Inflammatory macrophage (primary cell): Measurements from ENCODE around the gene CTRB1.
"Not testable (repeated sequence)": the region's sequence is repeated elsewhere in the genome, so short reads cannot be mapped to it uniquely, and the experiment has no call there.

Experiments used
- DNase-seq, 2 donors: peaks; one replicate each; pipeline ENCODE4 v3.0.0-alpha.2; 2020 to 2022

The CTRB1 gene

DNA sequence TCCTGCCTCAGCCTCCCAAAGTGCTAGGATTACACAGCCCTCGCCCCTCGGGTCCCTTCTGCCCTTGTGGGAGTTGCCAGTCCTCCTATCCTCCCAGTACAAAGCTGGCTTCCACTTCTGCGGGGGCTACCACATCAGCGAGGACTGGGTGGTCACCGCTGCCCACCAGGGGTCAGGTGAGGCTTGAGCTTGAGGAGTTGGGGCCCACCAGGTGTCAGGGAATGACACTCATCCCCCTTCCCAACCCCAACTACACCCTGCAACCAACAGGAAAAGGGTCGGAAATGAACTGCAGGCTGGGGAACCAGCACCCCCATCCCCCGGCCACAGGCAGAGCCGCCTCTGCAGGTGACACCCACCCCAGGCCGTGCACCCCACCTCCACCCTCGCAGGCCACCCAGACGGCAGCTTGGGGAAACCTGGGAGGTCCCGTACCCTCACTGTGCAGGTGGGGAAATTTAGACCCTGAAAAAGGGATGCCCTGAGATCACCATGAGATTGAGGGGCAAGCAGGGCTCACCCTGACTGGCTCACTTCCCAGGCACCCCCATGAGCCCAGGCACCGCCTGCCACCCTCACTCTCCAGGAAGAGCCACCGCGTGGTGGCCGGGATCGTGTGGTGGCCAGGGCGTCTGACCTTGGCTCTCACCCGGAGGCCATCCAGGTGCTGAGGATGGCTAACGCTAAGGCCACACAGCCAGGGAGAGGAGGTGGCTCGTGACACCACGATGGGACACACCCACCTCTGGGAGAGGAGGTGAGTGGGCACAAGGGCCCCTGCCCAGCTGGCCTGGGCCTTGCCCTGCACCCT is 8.0 kb downstream of the CTRB1 start:
- DNase-seq, result no peak

DNA sequence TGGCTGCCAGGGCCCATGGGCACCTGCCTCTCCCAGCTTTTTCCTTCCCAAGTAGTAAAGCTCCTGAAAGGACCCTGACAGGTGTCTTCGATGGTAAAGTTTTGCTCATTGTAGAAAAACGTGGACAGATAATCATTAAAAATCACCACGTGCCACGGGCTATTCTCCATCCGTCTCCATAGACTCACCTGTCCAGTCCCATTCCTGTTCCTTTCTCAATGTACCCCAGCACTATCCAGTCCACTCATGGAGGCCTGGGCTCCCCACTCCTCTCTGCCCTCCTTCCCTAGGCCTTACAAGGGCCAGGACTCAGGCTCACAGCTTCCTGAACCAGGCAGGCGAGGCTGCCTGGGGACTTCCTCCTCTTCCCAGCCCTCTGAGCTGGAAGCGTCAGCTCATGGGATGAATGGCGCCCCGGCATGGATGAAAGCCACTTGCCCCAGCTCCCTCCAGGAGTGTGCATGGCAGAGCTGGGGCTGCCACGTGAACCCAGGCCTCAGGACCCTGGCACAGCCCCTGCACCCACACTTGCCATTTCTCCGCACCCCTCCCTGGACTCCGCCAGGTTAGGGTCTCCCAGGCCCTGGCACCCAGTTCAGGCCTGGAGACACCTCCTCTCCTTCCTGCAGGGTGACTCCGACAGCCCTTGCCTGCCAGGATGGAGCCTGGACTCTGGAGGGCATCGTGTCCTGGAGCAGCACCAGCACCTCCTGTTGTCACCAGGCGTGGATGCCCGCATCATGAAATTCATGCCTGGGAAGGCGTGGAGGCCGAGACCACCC is 8.8 kb downstream of the CTRB1 start:
- no peak for DNase-seq

DNA sequence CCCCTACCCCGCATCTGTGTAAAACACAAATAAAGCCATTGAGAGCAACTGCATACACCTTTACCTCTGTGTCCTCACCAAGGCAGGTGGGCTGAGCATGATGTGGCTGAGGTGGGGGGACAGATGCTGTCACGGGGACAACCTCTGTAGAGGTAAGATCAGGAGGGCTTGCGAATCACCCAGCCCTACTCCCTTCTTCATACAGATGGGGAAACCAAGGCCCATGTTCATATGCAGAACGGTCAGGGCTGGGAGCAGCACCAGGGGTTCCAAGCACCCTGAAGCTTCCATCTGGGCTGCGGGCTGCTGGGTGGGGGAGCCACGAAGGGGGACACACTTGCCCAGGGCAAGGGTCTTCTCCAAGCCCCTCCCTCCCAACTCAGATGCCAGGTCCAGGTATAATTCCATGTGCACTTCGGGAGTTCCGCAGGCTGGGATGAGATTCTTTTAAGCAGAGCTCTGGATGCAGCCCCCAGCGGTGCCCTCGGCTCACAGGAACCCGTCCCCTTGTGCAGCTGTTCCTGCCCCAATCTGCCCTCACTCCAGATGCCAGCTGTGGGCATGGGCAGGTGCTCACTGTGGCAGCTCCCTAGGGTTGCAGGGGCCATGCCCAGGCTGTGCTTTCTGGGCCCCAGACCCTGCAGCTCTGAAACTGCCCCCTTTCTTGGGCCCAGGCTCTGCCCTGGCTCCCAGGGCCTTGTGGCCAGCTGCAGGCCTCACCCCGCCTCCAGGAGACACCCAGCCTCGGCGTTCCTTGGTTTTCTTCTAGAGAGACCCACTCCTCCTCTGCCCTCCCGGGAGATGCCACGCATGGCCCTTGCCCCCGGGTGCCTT is 9.6 kb downstream of the CTRB1 start:
- no peak for DNase-seq

DNA sequence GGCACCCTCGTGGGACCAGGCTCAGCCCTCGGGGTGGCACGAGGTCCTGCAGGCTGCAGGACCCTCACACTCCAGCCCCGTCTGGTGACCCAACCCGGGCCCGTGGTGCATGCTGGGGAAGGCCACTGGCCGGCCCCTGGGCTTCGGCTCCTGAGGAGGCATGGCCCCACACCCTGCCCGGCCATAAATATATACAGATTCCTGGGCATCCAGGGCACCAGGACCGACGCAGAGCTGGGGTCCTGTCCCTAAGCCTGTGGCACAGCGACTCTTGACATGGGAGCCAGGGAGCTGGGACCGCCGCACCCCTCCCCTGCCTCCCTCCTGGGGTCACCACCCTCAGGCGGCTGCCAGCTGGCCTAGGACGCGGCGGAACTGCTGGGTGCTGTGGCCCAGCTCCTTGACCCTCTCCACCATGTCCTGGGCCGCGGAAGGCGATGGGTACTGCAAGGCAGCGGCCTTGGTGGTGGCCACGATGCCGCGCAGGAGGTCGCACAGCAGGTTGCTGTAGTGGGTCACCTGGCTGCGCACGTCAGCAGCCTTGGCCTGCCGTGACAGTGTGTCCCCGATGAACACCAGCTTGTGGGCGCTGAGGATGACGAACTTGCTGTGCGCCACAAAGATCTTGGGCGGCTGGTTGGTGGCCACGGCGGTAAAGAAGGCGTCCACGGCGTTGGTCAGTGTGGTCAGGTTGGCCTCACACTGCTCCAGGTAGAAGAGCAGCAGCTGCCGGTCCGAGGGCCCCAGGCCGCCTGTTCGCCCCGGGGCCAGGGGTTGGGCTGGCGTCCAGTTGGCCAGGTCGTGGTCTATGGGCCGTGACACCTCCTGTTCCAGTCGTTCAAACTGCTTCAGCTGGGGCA is 10.6 kb downstream of the CTRB1 start:
- no peak for DNase-seq

DNA sequence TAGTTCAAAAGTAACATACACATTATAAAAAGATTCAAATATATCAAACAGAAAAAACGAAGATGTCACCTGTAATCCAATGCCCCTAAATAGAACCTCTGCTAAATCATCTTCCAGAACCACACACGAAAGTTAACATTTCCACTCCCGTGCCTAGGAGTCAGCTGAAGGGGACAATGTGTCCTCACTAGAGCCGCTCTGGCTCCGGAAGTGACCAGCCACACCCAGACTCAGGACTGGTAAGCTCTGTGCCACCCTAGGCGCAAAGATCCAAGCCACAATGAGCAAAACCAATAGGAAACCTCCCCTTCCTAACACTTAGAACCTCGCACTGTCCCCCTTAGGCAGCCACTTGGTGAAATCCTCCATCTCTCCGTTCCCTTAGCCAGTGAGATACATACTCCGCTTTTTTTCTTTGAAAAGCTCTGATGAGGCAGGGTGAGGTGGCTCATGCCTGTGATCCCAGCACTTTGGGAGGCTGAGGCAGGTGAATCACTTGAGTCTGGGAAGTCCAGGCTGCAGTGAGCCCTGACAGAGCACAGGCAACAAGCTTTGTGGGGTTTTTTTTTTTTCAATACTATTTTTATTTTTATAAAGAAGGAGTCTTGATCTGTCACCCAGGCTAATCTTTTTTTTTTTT is 11.8 kb downstream of the CTRB1 start:
- DNase-seq, result no peak

DNA sequence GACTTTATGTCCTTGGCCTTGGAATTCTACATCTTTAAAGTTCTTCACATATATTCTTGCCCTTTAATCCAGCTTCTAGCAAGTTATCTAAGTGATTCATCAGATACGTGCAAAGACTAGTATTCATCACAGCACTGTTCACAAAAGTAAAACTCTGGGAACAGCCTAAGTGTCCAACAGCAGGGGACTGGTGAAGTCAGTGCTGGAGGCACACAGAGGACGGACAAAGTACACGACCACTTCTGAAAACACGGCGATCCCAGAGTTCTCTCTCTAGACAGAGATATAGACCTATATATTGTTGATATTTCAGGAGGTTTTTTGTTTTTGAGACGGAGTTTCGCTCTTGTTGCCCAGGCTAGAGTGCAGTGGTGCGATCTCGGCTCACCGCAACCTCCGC is 12.8 kb downstream of the CTRB1 start:
- DNase-seq, result no peak

DNA sequence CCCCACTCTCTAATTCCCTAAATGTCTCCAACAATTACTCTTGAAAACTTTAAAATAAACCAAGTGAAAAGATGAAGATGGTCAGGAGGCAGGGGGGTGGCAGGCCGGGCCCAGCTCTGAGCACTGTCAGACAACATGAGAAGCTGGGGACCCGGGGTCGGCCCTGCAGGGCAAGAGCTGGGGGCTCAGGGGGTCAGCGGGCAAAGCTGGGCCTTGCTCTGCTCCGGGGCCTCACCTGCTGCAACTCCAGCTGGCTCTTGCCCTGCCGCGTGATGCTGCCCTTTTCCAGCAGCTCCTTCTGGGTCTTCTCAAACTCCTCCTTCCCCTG is 14.8 kb downstream of the CTRB1 start:
- no peak for DNase-seq

DNA sequence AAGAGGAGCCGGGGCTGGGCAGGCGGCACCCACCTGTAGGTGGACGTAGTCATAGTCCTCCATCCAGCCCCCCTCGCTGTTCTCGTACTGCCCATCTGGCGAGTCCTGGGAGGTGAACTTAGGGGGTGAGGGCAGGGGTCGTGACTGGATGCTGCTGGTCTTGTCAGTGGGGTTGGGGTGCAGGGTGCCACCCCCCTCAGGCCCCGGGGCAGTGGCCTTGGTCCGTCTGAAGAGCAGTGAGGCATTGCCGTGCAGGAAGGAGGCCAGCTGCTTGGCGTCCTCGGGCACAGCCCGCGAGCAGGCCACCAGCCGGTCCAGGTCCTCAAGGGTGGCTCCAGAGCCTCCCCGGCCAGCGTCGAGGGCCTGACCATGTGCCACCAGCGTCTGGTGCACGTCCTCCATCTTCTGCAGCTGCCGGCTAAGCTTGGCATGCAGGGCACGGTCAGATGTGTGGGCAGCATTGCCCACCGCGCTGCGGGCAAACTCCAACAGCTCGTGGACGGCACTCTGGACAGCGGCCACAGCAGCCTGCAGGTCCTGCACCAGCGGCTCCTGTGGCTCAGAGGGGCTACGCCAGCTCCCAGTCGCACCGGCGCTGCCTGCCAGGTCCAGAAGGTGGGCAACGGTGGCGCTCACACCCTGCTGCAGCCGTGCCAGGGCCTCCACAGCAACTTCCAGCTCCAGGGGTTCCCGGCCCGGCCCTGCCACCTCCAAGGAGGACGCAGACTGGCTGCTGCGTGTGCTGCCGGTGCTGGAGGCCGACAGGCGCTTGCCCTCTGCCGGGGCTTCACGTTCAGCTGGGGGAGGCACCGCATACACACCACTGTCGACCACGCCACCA is 16.3 kb downstream of the CTRB1 start:
- no peak for DNase-seq

DNA sequence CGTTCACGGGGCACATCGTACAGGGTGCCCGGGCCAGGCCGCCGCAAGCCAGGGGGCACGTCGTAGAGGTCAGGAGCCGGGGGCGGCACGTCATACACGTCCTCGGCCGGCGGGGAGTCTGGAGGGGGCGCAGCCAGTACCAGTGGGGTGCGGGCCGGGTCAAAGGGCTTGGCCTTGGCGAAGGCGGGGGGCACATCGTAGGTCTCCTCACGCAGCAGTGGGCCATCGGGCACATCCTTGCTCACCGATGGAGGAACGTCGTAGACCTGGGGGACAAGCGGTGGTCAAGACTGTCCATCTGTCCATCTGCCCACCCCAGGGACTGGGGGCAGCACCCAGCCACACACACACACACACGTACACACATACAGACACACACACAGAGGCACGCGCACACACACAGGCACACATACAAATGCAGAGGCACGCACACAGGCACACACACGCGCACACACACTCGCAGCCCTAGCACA is 17.0 kb downstream of the CTRB1 start:
- no peak for DNase-seq

DNA sequence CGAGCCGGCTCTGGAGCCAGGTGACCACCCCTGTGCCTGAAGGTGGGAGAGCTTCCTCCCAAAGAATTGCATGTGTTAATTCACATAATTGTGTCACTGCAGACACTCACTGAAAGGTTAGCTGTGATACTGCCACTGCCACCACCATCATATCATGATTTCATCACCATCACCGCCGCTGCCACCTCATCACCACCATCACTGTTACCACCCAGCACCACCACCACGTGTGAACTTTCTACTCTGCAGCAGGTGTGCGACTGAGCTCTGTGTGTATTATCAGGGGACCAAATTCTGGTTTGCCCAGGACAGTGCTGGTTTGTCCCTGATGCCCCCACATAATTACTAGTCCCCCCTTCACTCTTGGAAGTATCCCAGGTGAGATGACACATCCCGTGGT is 17.4 kb downstream of the CTRB1 start:
- DNase-seq, result no peak

DNA sequence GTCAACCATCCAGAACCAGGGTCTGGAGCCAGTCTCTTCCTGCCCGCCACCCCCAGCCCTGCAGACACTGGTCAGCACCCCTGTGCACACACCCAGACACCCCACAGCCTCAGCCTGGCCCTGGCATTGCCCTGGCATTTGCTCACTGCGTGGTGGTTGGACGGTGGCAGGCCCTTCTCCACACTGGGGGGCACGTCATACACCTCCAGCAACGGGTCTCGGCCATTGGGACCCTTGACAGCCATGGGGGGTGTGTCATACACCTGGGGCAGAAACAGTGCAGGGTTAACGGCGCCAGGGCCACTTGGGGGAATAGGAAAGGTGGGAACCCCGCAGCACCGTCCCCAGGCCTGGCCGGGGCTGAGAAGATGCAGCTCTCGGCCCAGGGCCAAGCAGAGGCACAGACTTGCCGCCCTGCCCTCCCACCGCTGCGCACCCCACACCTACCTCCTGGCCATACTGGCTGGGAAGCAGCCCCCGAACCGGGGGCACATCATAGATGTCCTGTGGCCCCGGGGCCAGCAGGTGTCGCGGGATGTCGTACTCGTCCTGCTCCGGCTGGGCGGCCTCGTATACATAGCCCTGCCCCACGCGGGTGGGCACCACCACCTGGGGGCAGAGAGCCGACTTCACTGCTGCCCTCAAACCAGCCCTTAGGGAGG is 18.1 kb downstream of the CTRB1 start:
- DNase-seq, result no peak

DNA sequence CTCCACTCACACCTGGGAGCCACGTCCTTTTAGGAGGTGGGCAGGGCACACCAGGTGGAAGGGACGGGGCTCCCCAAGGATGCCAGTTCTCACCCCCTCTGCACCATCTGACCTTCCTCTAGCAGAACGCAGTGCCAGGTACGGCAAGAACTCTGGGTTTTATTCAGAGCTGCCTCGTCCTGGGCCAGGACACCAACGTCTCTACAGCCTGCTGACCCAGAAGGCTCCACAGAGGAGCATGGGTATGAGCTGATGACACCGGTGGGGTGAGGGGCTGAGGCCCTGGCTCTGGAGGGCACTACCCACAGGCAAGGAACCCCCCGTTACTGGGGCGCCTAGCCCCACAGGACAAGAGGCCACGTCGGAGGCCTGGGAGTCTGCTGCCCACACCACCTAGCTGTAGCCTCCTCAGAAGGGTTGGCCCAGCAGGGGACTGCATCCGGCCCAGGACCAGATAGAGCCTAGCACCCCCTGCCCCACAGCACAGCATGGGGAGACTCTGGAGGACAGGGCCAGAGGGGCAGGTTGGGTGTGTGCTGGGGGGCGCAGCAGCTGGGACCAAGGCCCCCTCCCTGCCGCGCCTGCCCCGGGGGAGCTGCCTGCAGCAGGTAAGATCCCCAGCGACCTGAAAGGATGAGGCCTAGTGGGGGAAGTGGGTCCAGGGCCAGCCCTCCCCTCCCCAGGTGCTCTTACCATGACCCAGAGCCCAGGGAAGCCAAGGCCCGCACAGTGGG is 18.8 kb downstream of the CTRB1 start:
- DNase-seq, result no peak

DNA sequence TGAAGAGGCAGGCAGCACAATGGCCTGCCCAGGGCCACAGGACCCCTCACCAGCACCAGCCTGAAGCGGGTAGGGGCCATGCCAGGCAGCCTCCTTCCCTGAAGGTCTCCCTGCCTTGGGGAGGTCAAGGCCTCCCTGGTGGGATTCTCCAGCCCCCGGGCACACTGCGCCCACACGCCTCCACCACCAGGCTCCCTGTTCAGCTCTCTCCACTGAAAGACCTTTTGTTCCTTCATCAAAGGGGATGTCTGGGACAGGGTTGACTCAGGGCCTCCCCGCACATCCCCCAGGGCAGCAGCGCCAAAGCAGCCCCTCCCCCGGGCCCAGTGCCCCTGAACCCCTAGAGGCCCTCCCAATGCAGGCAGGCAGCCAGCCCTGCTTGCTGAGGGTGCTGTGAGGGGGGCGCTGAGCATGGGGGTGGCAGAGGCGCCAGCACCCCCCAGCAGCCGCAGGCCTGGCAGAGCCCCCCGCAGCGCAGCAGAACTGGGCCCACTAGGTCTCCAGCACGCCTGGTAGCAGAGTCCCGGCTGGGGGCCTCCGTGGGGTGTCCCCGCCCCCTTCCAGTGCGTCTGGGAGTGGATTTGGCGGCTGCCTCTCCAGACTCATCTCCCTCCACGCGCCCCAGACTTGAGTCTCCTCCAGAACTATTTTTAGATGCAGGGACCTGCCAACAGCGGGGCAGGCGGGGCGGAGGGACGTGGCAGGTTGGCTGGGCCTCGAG is 19.5 kb downstream of the CTRB1 start:
- no peak for DNase-seq

DNA sequence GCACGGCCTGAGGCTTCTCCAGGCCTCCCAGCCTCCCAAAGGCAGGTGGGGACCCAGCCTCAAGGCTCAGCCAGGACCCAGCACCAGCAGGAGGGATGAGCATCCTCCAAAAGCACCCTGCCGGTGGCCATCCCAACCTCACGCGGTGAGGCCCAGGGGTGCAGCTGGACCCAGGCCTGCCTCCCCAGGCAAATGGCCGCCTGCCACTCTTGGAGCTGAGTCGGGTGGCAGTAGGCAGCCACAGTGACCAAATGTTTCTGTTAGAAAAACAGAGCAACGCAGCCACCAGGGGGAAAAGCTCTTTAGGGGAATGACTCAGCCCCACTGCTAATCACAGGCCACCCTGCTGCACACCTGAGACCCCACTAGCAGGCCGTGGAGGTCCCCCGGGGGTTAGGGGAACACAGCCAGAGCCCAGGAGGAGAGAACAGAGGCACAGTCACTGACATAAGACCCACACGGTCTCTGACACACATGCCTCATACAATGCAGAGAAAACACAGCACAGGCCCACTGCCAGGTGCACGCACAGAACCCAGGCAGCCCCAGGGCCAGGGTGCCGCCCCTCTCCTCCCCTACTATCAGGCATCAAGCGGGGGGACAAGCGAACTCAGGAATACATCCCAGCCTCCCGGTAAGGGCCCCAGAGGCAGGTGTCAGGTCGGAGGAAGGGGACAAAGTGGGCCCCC is 20.2 kb downstream of the CTRB1 start:
- DNase-seq, result no peak

DNA sequence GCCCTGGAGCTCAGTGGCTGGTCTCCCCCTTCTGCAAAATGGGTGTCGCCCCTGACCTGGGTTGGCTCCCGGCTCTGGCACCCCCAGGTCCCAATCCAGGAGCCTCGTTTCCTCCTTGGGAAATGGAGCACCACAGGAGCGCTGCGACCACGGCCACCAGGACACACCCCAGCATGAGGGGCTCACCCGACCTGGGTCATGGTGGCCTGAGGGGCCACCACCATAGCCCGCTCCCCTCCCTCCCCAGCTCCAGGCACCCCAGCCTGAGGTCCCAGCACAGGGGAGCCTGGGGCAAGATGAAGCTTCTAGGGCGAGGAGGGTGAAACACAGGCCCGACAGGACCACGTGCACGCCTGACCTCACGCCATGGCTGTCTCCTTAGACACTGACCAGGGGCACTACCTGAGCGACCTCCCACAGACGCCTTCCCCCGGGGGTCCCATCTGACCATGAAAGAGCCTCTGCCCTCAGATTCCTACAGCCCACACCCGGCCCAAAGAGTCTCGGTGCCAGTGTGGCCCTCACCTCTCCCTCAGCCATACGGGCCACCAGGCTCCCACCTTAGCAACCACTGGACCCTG is 20.8 kb downstream of the CTRB1 start:
- no peak for DNase-seq

DNA sequence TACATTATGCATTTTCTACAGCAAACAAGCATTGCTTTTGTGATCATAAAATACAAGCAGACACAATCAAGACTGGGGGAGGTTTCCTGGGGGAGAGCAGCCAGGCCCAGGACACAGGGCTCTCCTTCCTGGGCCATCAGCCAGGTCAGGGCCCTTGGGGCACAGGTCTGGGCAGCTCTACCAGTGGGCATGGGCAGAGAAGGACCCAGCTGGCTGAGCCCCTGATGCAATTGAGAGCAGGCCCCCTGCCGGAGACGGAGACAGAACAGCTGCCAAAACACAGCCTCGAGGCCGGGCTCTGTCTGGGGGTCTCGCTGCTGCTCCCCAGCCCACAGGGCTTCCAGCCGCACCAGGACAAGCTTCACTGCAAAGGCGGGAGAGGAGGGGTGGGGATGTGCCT is 21.8 kb downstream of the CTRB1 start:
- not testable (repeated sequence) for DNase-seq

DNA sequence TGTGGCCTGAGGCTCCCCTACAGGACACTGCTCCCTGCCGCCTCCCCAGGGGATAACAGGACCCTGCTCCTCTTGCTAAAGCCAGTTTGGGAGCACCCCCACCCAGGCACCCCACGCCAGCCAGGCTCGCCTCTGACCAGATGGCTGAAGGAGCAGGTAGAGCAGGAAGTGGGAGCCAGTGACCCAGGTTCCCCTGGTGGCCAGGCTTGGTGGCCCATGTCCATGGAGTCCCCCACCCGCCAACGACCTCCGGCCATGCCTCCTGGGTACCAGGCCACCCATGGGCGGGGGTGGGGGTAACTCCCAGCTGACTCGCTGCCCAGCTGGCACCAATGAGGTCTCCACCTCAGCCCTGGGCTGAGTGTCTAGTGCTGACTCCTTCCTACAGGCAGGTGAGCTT is 22.6 kb downstream of the CTRB1 start:
- DNase-seq, result no peak

DNA sequence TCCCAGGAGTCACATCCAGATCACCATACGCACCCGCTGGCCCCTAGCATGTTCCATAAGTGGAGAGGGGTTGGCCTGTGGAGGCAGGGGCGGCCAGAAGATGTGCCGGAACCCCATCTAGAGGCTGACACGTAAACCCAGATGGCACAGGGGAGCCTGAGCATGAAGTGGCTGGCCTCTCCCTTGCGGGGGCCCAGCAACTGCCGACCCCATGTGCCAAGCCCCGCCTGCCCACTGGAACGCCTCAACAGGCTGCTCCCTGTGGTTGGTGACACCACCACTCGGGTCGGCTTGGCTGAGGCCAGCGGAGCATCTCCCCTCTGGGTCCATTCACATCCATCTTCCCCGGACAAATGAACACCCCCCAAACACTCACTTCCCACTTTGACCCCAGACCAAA is 23.2 kb downstream of the CTRB1 start:
- no peak for DNase-seq
